NCI-H128 (cell line): ENCODE measurements around the gene SSUH2.

Experiments used
- DNase-seq: peaks from one replicate; lab custom pipeline; 2025; ENCODE audit not compliant: unreplicated experiment; lab: John Stamatoyannopoulos, UW

SSUH2 gene

GRCh38 chr3:8643693-8644365, 769 bp downstream of the SSUH2 start:
- no peak for DNase-seq

GRCh38 chr3:8642001-8642400, 2.6 kb downstream of the SSUH2 start:
- no peak for DNase-seq

- no peak for DNase-seq
Observed at GRCh38 chr3:8641472-8641871, 3.1 kb downstream of the SSUH2 start.

- no peak for DNase-seq
Observed at GRCh38 chr3:8640223-8640622, 4.4 kb downstream of the SSUH2 start.

- DNase-seq = no peak
Observed at GRCh38 chr3:8639659-8640000, 5.0 kb downstream of the SSUH2 start.

GRCh38 chr3:8638994-8639658, 5.5 kb downstream of the SSUH2 start:
- DNase-seq = no peak

- DNase-seq = no peak
Observed at GRCh38 chr3:8637348-8637747, 7.2 kb downstream of the SSUH2 start.

- no peak for DNase-seq
Observed at GRCh38 chr3:8635631-8636030, 9.0 kb downstream of the SSUH2 start.

- DNase-seq = no peak
Observed at GRCh38 chr3:8635125-8635524, 9.5 kb downstream of the SSUH2 start.

- DNase-seq = no peak
Observed at GRCh38 chr3:8632402-8633237, 12.0 kb downstream of the SSUH2 start.

GRCh38 chr3:8631661-8632060, 12.9 kb downstream of the SSUH2 start:
- DNase-seq = no peak

GRCh38 chr3:8629151-8630021, 15.2 kb downstream of the SSUH2 start:
- DNase-seq = no peak

GRCh38 chr3:8627949-8628348, 16.6 kb downstream of the SSUH2 start:
- no peak for DNase-seq

GRCh38 chr3:8627201-8627940, 17.2 kb downstream of the SSUH2 start:
- DNase-seq = no peak

- no peak for DNase-seq
Observed at GRCh38 chr3:8625991-8626390, 18.6 kb downstream of the SSUH2 start.

- no peak for DNase-seq
Observed at GRCh38 chr3:8624612-8625011, 20.0 kb downstream of the SSUH2 start.

GRCh38 chr3:8623741-8624140, 20.9 kb downstream of the SSUH2 start:
- no peak for DNase-seq

GRCh38 chr3:8622873-8623691, 21.5 kb downstream of the SSUH2 start:
- DNase-seq = no peak

GRCh38 chr3:8621872-8622271, 22.7 kb downstream of the SSUH2 start:
- DNase-seq = no peak

GRCh38 chr3:8621141-8621540, 23.5 kb downstream of the SSUH2 start:
- DNase-seq = no peak
